HepG2 (cell line): ENCODE data around the gene ITPK1.

Experiments used
- ATF3 ChIP-seq: sonication (generic); formaldehyde crosslinking; IDR thresholded peaks from 2 replicates; pipeline ENCODE4 v1.4.0; 2020; ENCODE audit warnings: missing genetic modification reagents
- ELF4 ChIP-seq: sonication (generic); formaldehyde crosslinking; IDR thresholded peaks from 2 replicates; pipeline ENCODE4 v1.5.0; 2020; ENCODE audit warnings: missing genetic modification reagents, mild to moderate bottlenecking, moderate library complexity, borderline replicate concordance
- ETV6 ChIP-seq: sonication (generic); formaldehyde crosslinking; conservative IDR thresholded peaks from 2 replicates; pipeline ENCODE4 v1.4.0; 2020; ENCODE audit warnings: missing genetic modification reagents
- MTF1 ChIP-seq: sonication (generic); formaldehyde crosslinking; IDR thresholded peaks from 2 replicates; pipeline ENCODE4 v1.5.0; 2020; ENCODE audit warnings: missing genetic modification reagents
- NBN ChIP-seq: fragments of 450-650 bp; conservative IDR thresholded peaks from 2 replicates; pipeline ENCODE4 v1.6.1; 2017
- SRF ChIP-seq: IDR thresholded peaks from 2 replicates; pipeline ENCODE4 v1.6.1; 2011; ENCODE audit warnings: mild to moderate bottlenecking, low read depth, low read length, moderate library complexity
- TEAD2 ChIP-seq: sonication (generic); formaldehyde crosslinking; IDR thresholded peaks from 2 replicates; pipeline ENCODE4 v1.9.0; 2021; ENCODE audit warnings: missing genetic modification reagents
- TP53 ChIP-seq: sonication (generic); formaldehyde crosslinking; conservative IDR thresholded peaks from 2 replicates; pipeline ENCODE4 v1.4.0; 2020; ENCODE audit warnings: missing genetic modification reagents
- UBTF ChIP-seq: sonication (generic); formaldehyde crosslinking; IDR thresholded peaks from 2 replicates; pipeline ENCODE4 v1.4.0; 2020; ENCODE audit warnings: mild to moderate bottlenecking, missing genetic modification reagents
- ZFP36 ChIP-seq: fragments of 150-350 bp; IDR thresholded peaks from 2 replicates; pipeline ENCODE4 v1.6.1; 2018; ENCODE audit warnings: borderline replicate concordance, low read length, low read depth; ENCODE audit not compliant: partially characterized antibody
- ZNF33A ChIP-seq: sonication (generic); formaldehyde crosslinking; IDR thresholded peaks from 2 replicates; pipeline ENCODE4 v1.5.1; 2020; ENCODE audit warnings: missing genetic modification reagents, mild to moderate bottlenecking, moderate library complexity, borderline replicate concordance
- TF ChIP-seq, protein P1 (sequence below): sonication (generic); formaldehyde crosslinking; IDR thresholded peaks from 2 replicates; pipeline ENCODE4 v1.8.0; 2022; ENCODE audit warnings: mild to moderate bottlenecking, missing genetic modification reagents; ENCODE audit not compliant: insufficient replicate concordance
- TF ChIP-seq, protein P2 (sequence below): sonication (generic); formaldehyde crosslinking; IDR thresholded peaks from 2 replicates; pipeline ENCODE4 v1.4.0; 2020; ENCODE audit warnings: low read depth, missing genetic modification reagents

- no peak for TF ChIP-seq ZFP36
- TF ChIP-seq, protein P1, sequence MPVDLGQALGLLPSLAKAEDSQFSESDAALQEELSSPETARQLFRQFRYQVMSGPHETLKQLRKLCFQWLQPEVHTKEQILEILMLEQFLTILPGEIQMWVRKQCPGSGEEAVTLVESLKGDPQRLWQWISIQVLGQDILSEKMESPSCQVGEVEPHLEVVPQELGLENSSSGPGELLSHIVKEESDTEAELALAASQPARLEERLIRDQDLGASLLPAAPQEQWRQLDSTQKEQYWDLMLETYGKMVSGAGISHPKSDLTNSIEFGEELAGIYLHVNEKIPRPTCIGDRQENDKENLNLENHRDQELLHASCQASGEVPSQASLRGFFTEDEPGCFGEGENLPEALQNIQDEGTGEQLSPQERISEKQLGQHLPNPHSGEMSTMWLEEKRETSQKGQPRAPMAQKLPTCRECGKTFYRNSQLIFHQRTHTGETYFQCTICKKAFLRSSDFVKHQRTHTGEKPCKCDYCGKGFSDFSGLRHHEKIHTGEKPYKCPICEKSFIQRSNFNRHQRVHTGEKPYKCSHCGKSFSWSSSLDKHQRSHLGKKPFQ: no peak
- no peak for TF ChIP-seq TEAD2 (CRISPR knock-in tag)
- TF ChIP-seq, protein P2, sequence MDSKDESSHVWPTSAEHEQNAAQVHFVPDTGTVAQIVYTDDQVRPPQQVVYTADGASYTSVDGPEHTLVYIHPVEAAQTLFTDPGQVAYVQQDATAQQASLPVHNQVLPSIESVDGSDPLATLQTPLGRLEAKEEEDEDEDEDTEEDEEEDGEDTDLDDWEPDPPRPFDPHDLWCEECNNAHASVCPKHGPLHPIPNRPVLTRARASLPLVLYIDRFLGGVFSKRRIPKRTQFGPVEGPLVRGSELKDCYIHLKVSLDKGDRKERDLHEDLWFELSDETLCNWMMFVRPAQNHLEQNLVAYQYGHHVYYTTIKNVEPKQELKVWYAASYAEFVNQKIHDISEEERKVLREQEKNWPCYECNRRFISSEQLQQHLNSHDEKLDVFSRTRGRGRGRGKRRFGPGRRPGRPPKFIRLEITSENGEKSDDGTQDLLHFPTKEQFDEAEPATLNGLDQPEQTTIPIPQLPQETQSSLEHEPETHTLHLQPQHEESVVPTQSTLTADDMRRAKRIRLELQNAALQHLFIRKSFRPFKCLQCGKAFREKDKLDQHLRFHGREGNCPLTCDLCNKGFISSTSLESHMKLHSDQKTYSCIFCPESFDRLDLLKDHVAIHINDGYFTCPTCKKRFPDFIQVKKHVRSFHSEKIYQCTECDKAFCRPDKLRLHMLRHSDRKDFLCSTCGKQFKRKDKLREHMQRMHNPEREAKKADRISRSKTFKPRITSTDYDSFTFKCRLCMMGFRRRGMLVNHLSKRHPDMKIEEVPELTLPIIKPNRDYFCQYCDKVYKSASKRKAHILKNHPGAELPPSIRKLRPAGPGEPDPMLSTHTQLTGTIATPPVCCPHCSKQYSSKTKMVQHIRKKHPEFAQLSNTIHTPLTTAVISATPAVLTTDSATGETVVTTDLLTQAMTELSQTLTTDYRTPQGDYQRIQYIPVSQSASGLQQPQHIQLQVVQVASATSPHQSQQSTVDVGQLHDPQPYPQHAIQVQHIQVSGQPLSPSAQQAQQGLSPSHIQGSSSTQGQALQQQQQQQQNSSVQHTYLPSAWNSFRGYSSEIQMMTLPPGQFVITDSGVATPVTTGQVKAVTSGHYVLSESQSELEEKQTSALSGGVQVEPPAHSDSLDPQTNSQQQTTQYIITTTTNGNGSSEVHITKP: no peak
- no peak for TF ChIP-seq ATF3 (CRISPR knock-in tag)
- no peak for TF ChIP-seq NBN
- TF ChIP-seq TP53 (CRISPR knock-in tag): no peak
- no peak for TF ChIP-seq ETV6
- no peak for TF ChIP-seq UBTF (CRISPR knock-in tag)
- TF ChIP-seq ZNF33A (CRISPR knock-in tag): no peak
- no peak for TF ChIP-seq SRF
- no peak for TF ChIP-seq ELF4
- TF ChIP-seq MTF1 (CRISPR knock-in tag): no peak
Measured at GRCh38 chr14:92935446-92935845, 180.3 kb downstream of the ITPK1 start.
